Measurements from ENCODE around the gene PCBP3. TPM values are rescaled to one million over a fixed set of nuclear protein-coding genes. Genes with fewer than 3 reads are reported as not detected.

The PCBP3 gene
- total RNA-seq, 1 experiment from 2014 or later = 10.9 TPM

DNA sequence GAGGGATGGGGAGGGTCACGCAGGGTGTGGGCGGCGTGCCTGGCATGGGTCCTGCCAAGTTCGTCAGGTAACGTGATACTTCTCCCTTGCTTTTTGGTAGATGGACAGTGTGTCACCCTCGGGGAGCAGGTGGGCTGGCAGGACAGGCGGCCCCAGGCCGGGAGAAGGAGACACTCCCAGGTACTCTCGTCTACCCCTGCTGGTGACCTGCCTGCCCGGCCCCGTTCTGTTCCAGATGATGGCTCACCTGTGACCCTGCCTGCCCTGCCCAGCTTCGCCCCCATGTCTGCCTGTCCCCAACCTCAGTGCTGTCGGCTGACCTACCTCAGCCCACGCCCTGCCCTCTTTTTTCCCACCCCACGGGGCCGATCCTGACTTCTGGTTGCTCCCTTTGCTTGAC is 144.7 kb downstream of the PCBP3 start:
- no peak overlapping the region for H2AFZ ChIP-seq (ENCODE audit: low read length)
- Mint-ChIP-seq H3K27me3 (ENCODE audit: low read depth) (peaks cover 2% of the 10 kb centered on the region; the same call in 1 of the 2 replicates), H3K27ac (no peak overlapping the region), H3K4me1 (no peaks in the 10 kb centered on the region), H3K4me3 (no peak overlapping the region), H3K9me3 (no peaks in the 10 kb centered on the region; a peak in 3 of 5 replicates), H3K36me3 (ENCODE audit: insufficient read depth in 1 of 3, low read depth in 3 of 3) (peaks cover 0 to 4% (median 0%) of the 10 kb centered on the region in 3 experiments; a peak in 2 of 7 replicates)
- no CpG with 5 or more reads among the region's 16 CpGs for WGBS (ENCODE audit: extremely low coverage, insufficient read length, low lambda C conversion rate)
- H3K27me3 ChIP-seq (ENCODE audit: insufficient read depth, low read length) = no peaks in the 10 kb centered on the region
- H2BK15ac ChIP-seq (ENCODE audit: low read depth, low read length) = no peak overlapping the region
- no peak overlapping the region for H3K9ac ChIP-seq (ENCODE audit: extremely low read depth, insufficient read length, low read length)
- H3K4ac ChIP-seq (ENCODE audit: low read depth, low read length) = no peak overlapping the region
- no peak overlapping the region for H3K56ac ChIP-seq (ENCODE audit: insufficient read length, low read depth, low read length)
- H3K18ac ChIP-seq (ENCODE audit: insufficient read length, low read depth, low read length) = no peak overlapping the region
- no peaks in the 10 kb centered on the region for H3K4me1 ChIP-seq (ENCODE audit: insufficient read depth, low read length)
- no peaks in the 10 kb centered on the region for H3K23me2 ChIP-seq (ENCODE audit: insufficient read length, low read depth, low read length, poor library complexity, severe bottlenecking)
- no peak overlapping the region for H2BK20ac ChIP-seq (ENCODE audit: low read depth, low read length, poor library complexity, severe bottlenecking)
- H3K9me3 ChIP-seq (ENCODE audit: control insufficient read depth, low read depth, low read length) = no peaks in the 10 kb centered on the region
- H3K79me1 ChIP-seq (ENCODE audit: insufficient read depth, low read depth, low read length, poor library complexity, severe bottlenecking) = no peaks in the 10 kb centered on the region
- no peak overlapping the region for H3K14ac ChIP-seq (ENCODE audit: insufficient read depth, low read length)
- H3K27ac ChIP-seq (ENCODE audit: insufficient read length, low read depth, low read length) = no peak overlapping the region
- no peak overlapping the region for H2AK5ac ChIP-seq (ENCODE audit: insufficient read length, low read length)
- TF ChIP-seq, protein P1, sequence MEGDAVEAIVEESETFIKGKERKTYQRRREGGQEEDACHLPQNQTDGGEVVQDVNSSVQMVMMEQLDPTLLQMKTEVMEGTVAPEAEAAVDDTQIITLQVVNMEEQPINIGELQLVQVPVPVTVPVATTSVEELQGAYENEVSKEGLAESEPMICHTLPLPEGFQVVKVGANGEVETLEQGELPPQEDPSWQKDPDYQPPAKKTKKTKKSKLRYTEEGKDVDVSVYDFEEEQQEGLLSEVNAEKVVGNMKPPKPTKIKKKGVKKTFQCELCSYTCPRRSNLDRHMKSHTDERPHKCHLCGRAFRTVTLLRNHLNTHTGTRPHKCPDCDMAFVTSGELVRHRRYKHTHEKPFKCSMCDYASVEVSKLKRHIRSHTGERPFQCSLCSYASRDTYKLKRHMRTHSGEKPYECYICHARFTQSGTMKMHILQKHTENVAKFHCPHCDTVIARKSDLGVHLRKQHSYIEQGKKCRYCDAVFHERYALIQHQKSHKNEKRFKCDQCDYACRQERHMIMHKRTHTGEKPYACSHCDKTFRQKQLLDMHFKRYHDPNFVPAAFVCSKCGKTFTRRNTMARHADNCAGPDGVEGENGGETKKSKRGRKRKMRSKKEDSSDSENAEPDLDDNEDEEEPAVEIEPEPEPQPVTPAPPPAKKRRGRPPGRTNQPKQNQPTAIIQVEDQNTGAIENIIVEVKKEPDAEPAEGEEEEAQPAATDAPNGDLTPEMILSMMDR (conservative IDR thresholded peaks at IDR 0.05) = no peak
- H3T11ph ChIP-seq (ENCODE audit: low read length) = no peak overlapping the region
- H4K5ac ChIP-seq (ENCODE audit: insufficient read length, low read depth, low read length) = no peak overlapping the region
- H2BK5ac ChIP-seq (ENCODE audit: insufficient read length, low read length) = no peak overlapping the region
- H2BK12ac ChIP-seq (ENCODE audit: insufficient read length, low read depth, low read length) = no peak overlapping the region
- H3K23ac ChIP-seq (ENCODE audit: insufficient read length, low read depth, low read length) = no peak overlapping the region
- peaks cover 3% of the 10 kb centered on the region for H4K20me1 ChIP-seq (ENCODE audit: control insufficient read depth, insufficient read depth, insufficient read length)
- H4K8ac ChIP-seq (replicated peaks; ENCODE audit: insufficient read length, low read depth, low read length) = no peak overlapping the region
- no peaks in the 10 kb centered on the region for H3K79me2 ChIP-seq (ENCODE audit: insufficient read depth, low read length)
- H2BK120ac ChIP-seq (ENCODE audit: low read depth, low read length, poor library complexity, severe bottlenecking) = no peak overlapping the region
- no peak overlapping the region for H3K4me2 ChIP-seq (ENCODE audit: insufficient read depth, insufficient read length, low read length)
- DNase-seq = no peak
- H4K91ac ChIP-seq (ENCODE audit: insufficient read length, low read depth, low read length) = no peak overlapping the region
